Transverse colon (tissue), 4 donors: Measurements from ENCODE around the gene ARAP3.

Experiments
- CTCF ChIP-seq, 5 experiments: fragments of 200-600 bp in 3 of 5; fragments of 450-650 bp in 2 of 5; sonication (generic) in 3 of 5; IDR thresholded peaks; 1 replicate in 2 of 5; 2 replicates in 3 of 5; pipeline ENCODE4 v1.5.1; 2016 to 2017; ENCODE audit warnings: antibody characterized with exemption in 5 of 5, inconsistent platforms in 3 of 5, mild to moderate bottlenecking in 2 of 5, moderate library complexity in 1 of 5
- POLR2AphosphoS5 ChIP-seq, 3 donors: sonication (generic); formaldehyde crosslinking; IDR thresholded peaks; one replicate each; pipeline ENCODE4 v1.6.1; 2016; ENCODE audit warnings: antibody characterized with exemption in 3 of 3

GRCh38 chr5:141657937-141658545, 24.0 kb downstream of the ARAP3 start:
- TF ChIP-seq POLR2AphosphoS5 (IDR thresholded peaks at IDR 0.05) (no peak), CTCF (IDR thresholded peaks at IDR 0.05) (no peak)
